OCI-LY7 (cell line): ENCODE measurements around the gene SPIB.

Source experiments
- CTCF ChIP-seq: fragments of 200-600 bp; sonication (generic); conservative IDR thresholded peaks from 2 replicates; pipeline ENCODE4 v1.5.1; 2014; ENCODE audit warnings: mild to moderate bottlenecking, antibody characterized with exemption, low read length, moderate library complexity, mixed read lengths
- EZH2phosphoT487 ChIP-seq: fragments of 200-600 bp; sonication (generic); IDR thresholded peaks from 2 replicates; pipeline ENCODE4 v1.6.1; 2018; ENCODE audit warnings: low read depth, borderline replicate concordance, mild to moderate bottlenecking, mixed run types, antibody characterized with exemption, low read length, moderate library complexity, mixed read lengths

GRCh38 chr19:50387868-50388245 is 30.9 kb upstream of the SPIB start:
- TF ChIP-seq CTCF: no peak
- TF ChIP-seq EZH2phosphoT487: no peak
